OCI-LY7 (cell line): ENCODE results near the gene CBX2.

Experiments used
- CTCF ChIP-seq: fragments of 200-600 bp; sonication (generic); conservative IDR thresholded peaks from 2 replicates; pipeline ENCODE4 v1.5.1; 2014; ENCODE audit warnings: mild to moderate bottlenecking, antibody characterized with exemption, low read length, moderate library complexity, mixed read lengths
- EZH2phosphoT487 ChIP-seq: fragments of 200-600 bp; sonication (generic); IDR thresholded peaks from 2 replicates; pipeline ENCODE4 v1.6.1; 2018; ENCODE audit warnings: low read depth, borderline replicate concordance, mild to moderate bottlenecking, mixed run types, antibody characterized with exemption, low read length, moderate library complexity, mixed read lengths

GRCh38 chr17:79732804-79733691 lies 44.9 kb upstream of the CBX2 start:
- TF ChIP-seq CTCF (no peak), EZH2phosphoT487 (no peak)
